SK-N-SH (cell line): ENCODE measurements around the gene BORCS5. TPM values are rescaled to one million over a fixed set of nuclear protein-coding genes. Genes with fewer than 3 reads are reported as not detected.

Experiments used
- CTCF ChIA-PET: fragments of 300-600, 350-600 bp; formaldehyde crosslinking; extraction: SDS; loops from one replicate; lab custom pipeline; 2021; lab: Yijun Ruan, JAX
- POLR2A ChIA-PET: fragments of 350-600 bp; sonication (Branson Sonifier 250); formaldehyde crosslinking; extraction: SDS; loops from one replicate; lab custom pipeline; 2020; ENCODE audit warnings: antibody characterized with exemption, inconsistent platforms; lab: Yijun Ruan, JAX
- DNase-seq: peaks from one replicate; pipeline ENCODE4 v3.0.0; 2012
- H2AFZ ChIP-seq: fragments of 200-600 bp; sonication (generic); 2 replicates; pipeline ENCODE4 v1.8.1; 2016; ENCODE audit warnings: antibody characterized with exemption, mild to moderate bottlenecking, low read depth
- H3F3A ChIP-seq: fragments of 200-600 bp; sonication (generic); replicated peaks from 2 replicates; pipeline ENCODE3; 2016; ENCODE audit warnings: antibody characterized with exemption, mild to moderate bottlenecking; ENCODE audit not compliant: insufficient read depth
- H3K27ac ChIP-seq, 2 experiments: fragments of 200-500 bp in 1 of 2; fragments of 200-600 bp in 1 of 2; sonication (Bioruptor generic) in 1 of 2; sonication (generic), shearing (Covaris generic) in 1 of 2; 2 replicates each; pipeline versions ENCODE4 v1.5.1 to v1.6.1; 2014 to 2016; ENCODE audit warnings: low read depth in 2 of 2, inconsistent platforms in 1 of 2, low read length in 1 of 2, mild to moderate bottlenecking in 1 of 2, mixed read lengths in 1 of 2
- H3K27me3 ChIP-seq: fragments of 200-600 bp; sonication (generic), shearing (Covaris generic); 2 replicates; pipeline ENCODE4 v1.6.1; 2016; ENCODE audit warnings: mixed run types; ENCODE audit not compliant: insufficient read depth
- H3K36me3 ChIP-seq, 2 experiments: fragments of 200-500 bp in 1 of 2; fragments of 200-600 bp in 1 of 2; sonication (Bioruptor generic) in 1 of 2; sonication (generic) in 1 of 2; replicated peaks in 1 of 2; 2 replicates each; pipeline versions ENCODE3 to v1.5.1; 2014 to 2016; ENCODE audit warnings: low read length in 1 of 2, mild to moderate bottlenecking in 1 of 2; ENCODE audit not compliant: insufficient read depth in 2 of 2, control insufficient read depth in 1 of 2
- H3K4me1 ChIP-seq, 2 experiments: fragments of 200-500 bp in 1 of 2; fragments of 200-600 bp in 1 of 2; sonication (Bioruptor generic) in 1 of 2; sonication (generic), shearing (Covaris generic) in 1 of 2; 2 replicates each; pipeline versions ENCODE4 v1.5.1 to v1.6.1; 2014 to 2016; ENCODE audit warnings: low read depth in 1 of 2, low read length in 1 of 2, mixed run types in 1 of 2; ENCODE audit not compliant: insufficient read depth in 2 of 2, control insufficient read depth in 1 of 2
- H3K4me2 ChIP-seq: fragments of 200-600 bp; sonication (generic), shearing (Covaris generic); 2 replicates; pipeline ENCODE4 v1.6.1; 2017; ENCODE audit warnings: mixed run types
- H3K4me3 ChIP-seq, 2 experiments: fragments of 200-500 bp in 1 of 2; fragments of 200-600 bp in 1 of 2; sonication (Bioruptor generic) in 1 of 2; sonication (generic), shearing (Covaris generic) in 1 of 2; 2 replicates each; pipeline versions ENCODE4 v1.5.1 to v1.8.1; 2014 to 2016; ENCODE audit warnings: low read depth in 2 of 2, inconsistent platforms in 1 of 2, low read length in 1 of 2, mild to moderate bottlenecking in 1 of 2, mixed read lengths in 1 of 2, moderate library complexity in 1 of 2
- H3K79me2 ChIP-seq: fragments of 200-600 bp; sonication (generic); 2 replicates; pipeline ENCODE4 v1.8.1; 2017; ENCODE audit warnings: mild to moderate bottlenecking; ENCODE audit not compliant: insufficient read depth
- H3K9ac ChIP-seq: fragments of 200-600 bp; sonication (generic); 2 replicates; pipeline ENCODE4 v1.6.1; 2017; ENCODE audit warnings: mixed run types
- H3K9me2 ChIP-seq: fragments of 200-600 bp; sonication (generic); 2 replicates; pipeline ENCODE4 v1.6.1; 2017; ENCODE audit warnings: mixed run types
- H3K9me3 ChIP-seq: fragments of 200-600 bp; sonication (generic); 2 replicates; pipeline ENCODE4 v1.6.1; 2017; ENCODE audit warnings: mixed run types, mild to moderate bottlenecking, moderate library complexity
- H4K20me1 ChIP-seq: fragments of 200-600 bp; sonication (generic); 2 replicates; pipeline ENCODE4 v1.6.1; 2017; ENCODE audit warnings: mild to moderate bottlenecking, mixed run types; ENCODE audit not compliant: insufficient read depth
- CHD2 ChIP-seq: fragments of 150-350 bp; IDR thresholded peaks from 2 replicates; pipeline ENCODE4 v1.6.1; 2018; ENCODE audit warnings: low read length; ENCODE audit not compliant: partially characterized antibody
- CTCF ChIP-seq: fragments of 200-600 bp; sonication (generic); IDR thresholded peaks from 2 replicates; pipeline ENCODE4 v1.6.1; 2017; ENCODE audit warnings: antibody characterized with exemption, mild to moderate bottlenecking, moderate library complexity
- ELF1 ChIP-seq: IDR thresholded peaks from 2 replicates; pipeline ENCODE4 v1.4.0; 2012
- EZH2phosphoT487 ChIP-seq: fragments of 200-600 bp; sonication (generic); IDR thresholded peaks from 2 replicates; pipeline ENCODE4 v1.6.1; 2017; ENCODE audit warnings: low read depth, mixed run types, mild to moderate bottlenecking, antibody characterized with exemption, moderate library complexity, borderline replicate concordance
- FOSL2 ChIP-seq: IDR thresholded peaks from 2 replicates; pipeline ENCODE4 v1.4.0; 2012; ENCODE audit warnings: low read depth, mild to moderate bottlenecking, moderate library complexity, borderline replicate concordance
- FOXJ3 ChIP-seq: sonication (generic); formaldehyde crosslinking; IDR thresholded peaks from 2 replicates; pipeline ENCODE4 v1.5.1; 2020; ENCODE audit warnings: mild to moderate bottlenecking, missing genetic modification reagents
- FOXM1 ChIP-seq: IDR thresholded peaks from 2 replicates; pipeline ENCODE4 v1.4.0; 2012; ENCODE audit warnings: low read depth, mild to moderate bottlenecking
- GABPA ChIP-seq: IDR thresholded peaks from 2 replicates; pipeline ENCODE4 v1.4.0; 2012; ENCODE audit warnings: low read depth, mild to moderate bottlenecking
- IRF3 ChIP-seq: fragments of 150-350 bp; IDR thresholded peaks from 2 replicates; pipeline ENCODE4 v1.6.1; 2016; ENCODE audit warnings: mild to moderate bottlenecking, low read depth, low read length
- MEF2A ChIP-seq: IDR thresholded peaks from 2 replicates; pipeline ENCODE4 v1.4.0; 2012; ENCODE audit warnings: low read depth, borderline replicate concordance
- NFIC ChIP-seq: IDR thresholded peaks from 2 replicates; pipeline ENCODE4 v1.4.0; 2012; ENCODE audit warnings: borderline replicate concordance
- NRF1 ChIP-seq: IDR thresholded peaks from 2 replicates; pipeline ENCODE4 v1.6.1; 2012; ENCODE audit warnings: low read depth, mild to moderate bottlenecking, low read length
- POLR2AphosphoS5 ChIP-seq: IDR thresholded peaks from 2 replicates; pipeline ENCODE4 v1.6.1; 2012; ENCODE audit warnings: low read depth, low read length
- RAD21 ChIP-seq: IDR thresholded peaks from 2 replicates; pipeline ENCODE4 v1.6.1; 2012; ENCODE audit warnings: mild to moderate bottlenecking, low read length
- RFX5 ChIP-seq: IDR thresholded peaks from 2 replicates; pipeline ENCODE4 v1.6.1; 2012; ENCODE audit warnings: mild to moderate bottlenecking, improper control_type of control experiment, low read length
- RXRA ChIP-seq: IDR thresholded peaks from 2 replicates; pipeline ENCODE4 v1.4.0; 2012; ENCODE audit warnings: low read depth, mild to moderate bottlenecking, borderline replicate concordance
- SIN3A ChIP-seq: IDR thresholded peaks from 2 replicates; pipeline ENCODE4 v1.6.1; 2012; ENCODE audit warnings: low read depth, mild to moderate bottlenecking, low read length, moderate library complexity, borderline replicate concordance
- TAF1 ChIP-seq: IDR thresholded peaks from 2 replicates; pipeline ENCODE4 v1.6.1; 2012; ENCODE audit warnings: low read depth, mild to moderate bottlenecking, low read length, moderate library complexity, borderline replicate concordance
- TCF12 ChIP-seq: IDR thresholded peaks from 2 replicates; pipeline ENCODE4 v1.4.0; 2012
- USF2 ChIP-seq: fragments of 150-350 bp; IDR thresholded peaks from 2 replicates; pipeline ENCODE4 v1.6.1; 2017; ENCODE audit warnings: antibody characterized with exemption, low read length, low read depth, borderline replicate concordance
- WGBS: methylation state at CpG from one replicate; pipeline ENCODE4 v1.1.6; 2017; ENCODE audit warnings: low lambda C conversion rate; 5-methylcytosine and 5-hydroxymethylcytosine counted together
- polyA plus RNA-seq, 3 experiments: library from polyadenylated mRNA; depleted of rRNA; stranded (reverse); fragments of >200 nt; gene quantifications; 2 replicates each; pipeline ENCODE4 v1.2.3, GENCODE V29; 2012

BORCS5 gene
- polyA plus RNA-seq, 1 of the 3 experiments (the other 2 are of a cell fraction): 16.3 TPM

DNA sequence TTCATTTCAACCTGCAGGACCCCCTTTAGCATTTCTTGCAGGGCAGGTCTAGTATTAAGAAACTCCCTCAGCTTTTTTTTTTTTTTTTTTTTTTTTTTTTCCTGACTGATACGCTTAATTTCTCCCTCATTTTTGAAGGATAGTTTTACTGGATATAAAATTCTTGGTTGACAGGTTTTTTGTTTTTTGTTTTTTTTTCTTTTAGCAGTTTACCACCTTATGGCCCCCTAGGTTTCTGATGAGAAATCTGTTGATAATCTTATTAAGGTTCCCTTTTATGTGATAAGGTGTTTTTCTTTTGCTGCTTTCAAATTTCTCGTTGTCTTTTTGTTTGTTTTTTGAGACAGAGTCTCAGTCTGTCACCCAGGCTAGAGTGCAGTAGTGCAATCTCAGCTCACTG is 66.5 kb downstream of the BORCS5 start:
- H4K20me1 ChIP-seq: no peaks in the 10 kb centered on the region
- H3K4me1 ChIP-seq: no peaks in the 10 kb centered on the region; a peak in 1 of 4 replicates
- 90% methylated on average over 2 of the region's 2 CpGs for WGBS
- H2AFZ ChIP-seq: no peak overlapping the region
- H3F3A ChIP-seq: no peaks in the 10 kb centered on the region
- H3K9me2 ChIP-seq: no peaks in the 10 kb centered on the region
- H3K9me3 ChIP-seq: peaks cover 8% of the 10 kb centered on the region
- TF ChIP-seq TCF12 (no peak), EZH2phosphoT487 (no peak), NRF1 (no peak), MEF2A (no peak), RFX5 (no peak), NFIC (no peak), GABPA (no peak), CHD2 (no peak), IRF3 (no peak), FOSL2 (no peak), FOXM1 (no peak), RXRA (no peak), TAF1 (no peak), SIN3A (no peak)
- TF ChIP-seq, all 33 proteins: peak for 0
- no peak overlapping the region for H3K4me3 ChIP-seq
- no peak overlapping the region for H3K27ac ChIP-seq
- H3K36me3 ChIP-seq: peaks cover 0 to 3% of the 10 kb centered on the region in 2 experiments
- H3K27me3 ChIP-seq: no peaks in the 10 kb centered on the region
- no peak overlapping the region for H3K9ac ChIP-seq
- DNase-seq: no peak
- no peak overlapping the region for H3K4me2 ChIP-seq
- ChIA-PET POLR2A (no interaction called here), CTCF (no interaction called here)
- H3K79me2 ChIP-seq: no peaks in the 10 kb centered on the region

DNA sequence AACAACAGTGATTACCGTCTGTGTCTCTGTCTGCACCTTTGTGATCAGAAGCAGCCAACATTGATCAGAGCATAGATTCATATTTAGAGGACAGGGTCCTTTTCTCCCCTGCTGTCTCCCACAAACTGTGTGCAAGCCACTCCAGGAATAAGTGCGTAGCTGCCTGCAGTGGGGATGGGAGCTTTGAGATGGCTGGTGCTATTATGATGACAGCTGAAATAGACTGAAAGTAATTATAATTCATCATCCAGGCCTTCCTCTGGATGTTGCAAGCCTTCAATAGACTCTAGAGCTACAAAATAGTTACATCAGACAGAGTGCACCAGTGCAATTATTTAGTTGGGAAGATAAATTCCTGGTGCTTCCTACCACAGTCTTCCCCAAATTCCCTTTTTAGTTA is 68.1 kb downstream of the BORCS5 start:
- TF ChIP-seq CTCF (no peak), IRF3 (no peak), NRF1 (no peak), FOXJ3 (no peak), RAD21 (no peak), USF2 (no peak), POLR2AphosphoS5 (no peak), NFIC (no peak), ELF1 (no peak)
- no peaks in the 10 kb centered on the region for H4K20me1 ChIP-seq
- POLR2A ChIA-PET: no interaction called here
- no peak overlapping the region for H2AFZ ChIP-seq
- DNase-seq: no peak
- CTCF ChIA-PET: no interaction called here
- H3K27ac ChIP-seq: no peak overlapping the region
- peaks cover 8% of the 10 kb centered on the region for H3K9me3 ChIP-seq
- no peaks in the 10 kb centered on the region for H3K36me3 ChIP-seq
- no peaks in the 10 kb centered on the region for H3K9me2 ChIP-seq
- H3K9ac ChIP-seq: no peak overlapping the region
- no peaks in the 10 kb centered on the region; a peak in 1 of 4 replicates for H3K4me1 ChIP-seq
- no peak overlapping the region for H3K4me3 ChIP-seq
- WGBS: 96% methylated on average over 2 of the region's 2 CpGs
- H3K4me2 ChIP-seq: no peak overlapping the region
- H3K79me2 ChIP-seq: no peaks in the 10 kb centered on the region
- H3K27me3 ChIP-seq: no peaks in the 10 kb centered on the region
- H3F3A ChIP-seq: no peaks in the 10 kb centered on the region
